Ectodermal cell (in vitro differentiated cells): ENCODE results near the gene EPHA6.

Experiments used
- H3K27ac ChIP-seq: 2 replicates; pipeline ENCODE4 v1.7.0; 2013; ENCODE audit warnings: mild to moderate bottlenecking, low read depth, low read length; ENCODE audit not compliant: insufficient read depth, poor library complexity, severe bottlenecking
- H3K27me3 ChIP-seq: 2 replicates; pipeline ENCODE4 v1.7.0; 2013; ENCODE audit warnings: mild to moderate bottlenecking, low read length; ENCODE audit not compliant: insufficient read depth, control insufficient read depth, poor library complexity, severe bottlenecking
- H3K36me3 ChIP-seq: one replicate; pipeline ENCODE4 v1.7.0; 2013; ENCODE audit warnings: low read length; ENCODE audit not compliant: control insufficient read depth, insufficient read depth
- H3K4me1 ChIP-seq: one replicate; pipeline ENCODE4 v1.7.0; 2013; ENCODE audit warnings: low read length; ENCODE audit not compliant: control insufficient read depth, insufficient read depth
- H3K4me3 ChIP-seq: 2 replicates; pipeline ENCODE4 v1.7.0; 2013; ENCODE audit warnings: low read depth, low read length, control low read depth; ENCODE audit not compliant: insufficient read depth
- H3K9me3 ChIP-seq: 2 replicates; pipeline ENCODE4 v1.7.0; 2013; ENCODE audit warnings: mild to moderate bottlenecking, low read length, moderate library complexity; ENCODE audit not compliant: control insufficient read depth
- WGBS, 2 experiments: methylation state at CpG; one replicate each; pipeline ENCODE4 v1.1.7; 2013; ENCODE audit warnings: missing lambda C conversion rate in 2 of 2; 5-methylcytosine and 5-hydroxymethylcytosine counted together

EPHA6 gene

GRCh38 chr3:97673357-97673997, 859.1 kb downstream of the EPHA6 start:
- Histone ChIP-seq H3K9me3 (no peaks in the 10 kb centered on the region), H3K36me3 (no peaks in the 10 kb centered on the region), H3K4me1 (no peaks in the 10 kb centered on the region), H3K27me3 (no peaks in the 10 kb centered on the region), H3K27ac (no peak overlapping the region), H3K4me3 (no peak overlapping the region)
- 96 to 97% methylated on average over 3 of the region's 3 CpGs for WGBS, 2 experiments

GRCh38 chr3:97674461-97674860, 860.1 kb downstream of the EPHA6 start:
- no peaks in the 10 kb centered on the region for H3K4me1 ChIP-seq
- H3K9me3 ChIP-seq, result no peaks in the 10 kb centered on the region
- H3K27me3 ChIP-seq, result no peaks in the 10 kb centered on the region
- no peak overlapping the region for H3K4me3 ChIP-seq
- no peaks in the 10 kb centered on the region for H3K36me3 ChIP-seq
- no peak overlapping the region for H3K27ac ChIP-seq
- 95 to 99% methylated on average over 2 of the region's 2 CpGs for WGBS, 2 experiments

- no peaks in the 10 kb centered on the region for H3K9me3 ChIP-seq
- no peaks in the 10 kb centered on the region for H3K27me3 ChIP-seq
Measured at GRCh38 chr3:97680210-97680609, 865.8 kb downstream of the EPHA6 start.

GRCh38 chr3:97680696-97681095, 866.3 kb downstream of the EPHA6 start:
- Histone ChIP-seq H3K4me3 (no peak overlapping the region), H3K9me3 (no peaks in the 10 kb centered on the region), H3K27me3 (no peaks in the 10 kb centered on the region), H3K27ac (no peak overlapping the region), H3K36me3 (no peaks in the 10 kb centered on the region), H3K4me1 (no peaks in the 10 kb centered on the region)

More at GRCh38 chr3:97680210-97680609, 865.8 kb downstream of the EPHA6 start:
- H3K4me3 ChIP-seq, result no peak overlapping the region
- no peaks in the 10 kb centered on the region for H3K4me1 ChIP-seq
- H3K27ac ChIP-seq, result no peak overlapping the region
- no peaks in the 10 kb centered on the region for H3K36me3 ChIP-seq

- Histone ChIP-seq H3K27me3 (no peaks in the 10 kb centered on the region), H3K9me3 (no peaks in the 10 kb centered on the region), H3K4me3 (no peak overlapping the region), H3K4me1 (no peaks in the 10 kb centered on the region), H3K36me3 (no peaks in the 10 kb centered on the region), H3K27ac (no peak overlapping the region)
- WGBS, 2 experiments, result 98% methylated on average over 3 of the region's 4 CpGs
Measured at GRCh38 chr3:97684490-97684889, 870.1 kb downstream of the EPHA6 start.

GRCh38 chr3:97686258-97686657, 871.9 kb downstream of the EPHA6 start:
- Histone ChIP-seq H3K4me1 (no peaks in the 10 kb centered on the region), H3K36me3 (no peaks in the 10 kb centered on the region), H3K27ac (no peak overlapping the region), H3K9me3 (no peaks in the 10 kb centered on the region), H3K4me3 (no peak overlapping the region), H3K27me3 (no peaks in the 10 kb centered on the region)

GRCh38 chr3:97687734-97688133, 873.3 kb downstream of the EPHA6 start:
- no peak overlapping the region for H3K27ac ChIP-seq
- no peaks in the 10 kb centered on the region for H3K36me3 ChIP-seq
- H3K27me3 ChIP-seq, result no peaks in the 10 kb centered on the region
- H3K4me1 ChIP-seq, result no peaks in the 10 kb centered on the region
- 4 to 52% methylated on average over 1 to 2 of the region's 2 CpGs for WGBS, 2 experiments
- H3K9me3 ChIP-seq, result no peaks in the 10 kb centered on the region
- no peak overlapping the region for H3K4me3 ChIP-seq

GRCh38 chr3:97689111-97689510, 874.7 kb downstream of the EPHA6 start:
- Histone ChIP-seq H3K27me3 (no peaks in the 10 kb centered on the region), H3K36me3 (no peaks in the 10 kb centered on the region), H3K27ac (no peak overlapping the region), H3K9me3 (no peaks in the 10 kb centered on the region), H3K4me1 (no peaks in the 10 kb centered on the region), H3K4me3 (no peak overlapping the region)
- 95 to 97% methylated on average over 4 of the region's 4 CpGs for WGBS, 2 experiments

- no peak overlapping the region for H3K4me3 ChIP-seq
- H3K4me1 ChIP-seq, result no peaks in the 10 kb centered on the region
- no peak overlapping the region for H3K27ac ChIP-seq
- no peaks in the 10 kb centered on the region for H3K9me3 ChIP-seq
- no peaks in the 10 kb centered on the region for H3K27me3 ChIP-seq
- no peaks in the 10 kb centered on the region for H3K36me3 ChIP-seq
Measured at GRCh38 chr3:97689962-97690361, 875.6 kb downstream of the EPHA6 start.

GRCh38 chr3:97691354-97691753, 877.0 kb downstream of the EPHA6 start:
- H3K4me1 ChIP-seq, result no peaks in the 10 kb centered on the region
- no peaks in the 10 kb centered on the region for H3K9me3 ChIP-seq
- no peak overlapping the region for H3K4me3 ChIP-seq
- H3K36me3 ChIP-seq, result no peaks in the 10 kb centered on the region
- H3K27me3 ChIP-seq, result no peaks in the 10 kb centered on the region
- no CpG with 5 or more reads among the region's 1 CpG for WGBS, 2 experiments
- no peak overlapping the region for H3K27ac ChIP-seq

- Histone ChIP-seq H3K9me3 (no peaks in the 10 kb centered on the region), H3K4me1 (no peaks in the 10 kb centered on the region), H3K4me3 (no peak overlapping the region), H3K27ac (no peak overlapping the region), H3K36me3 (no peaks in the 10 kb centered on the region), H3K27me3 (no peaks in the 10 kb centered on the region)
- 94 to 96% methylated on average over 5 of the region's 5 CpGs for WGBS, 2 experiments
Measured at GRCh38 chr3:97692389-97692788, 878.0 kb downstream of the EPHA6 start.
